GM12878 (cell line): Measurements from ENCODE around the gene LIN7C.

Experiments used
- ATF7 ChIP-seq: fragments of 450-650 bp; IDR thresholded peaks from 2 replicates; pipeline ENCODE4 v1.6.1; 2016; ENCODE audit warnings: low read depth, mild to moderate bottlenecking
- CBX3 ChIP-seq: fragments of 200-600 bp; sonication (generic); IDR thresholded peaks from 2 replicates; pipeline ENCODE4 v1.6.1; 2016; ENCODE audit warnings: low read depth, borderline replicate concordance
- EZH2 ChIP-seq: IDR thresholded peaks from 2 replicates; pipeline ENCODE4 v1.6.1; 2012; ENCODE audit warnings: low read depth, mild to moderate bottlenecking, control low read depth, inconsistent platforms, low read length, borderline replicate concordance; ENCODE audit not compliant: control insufficient read depth
- PAX8 ChIP-seq: fragments of 450-650 bp; IDR thresholded peaks from 2 replicates; pipeline ENCODE4 v1.6.1; 2017; ENCODE audit warnings: mild to moderate bottlenecking, moderate library complexity
- USF1 ChIP-seq: IDR thresholded peaks from 2 replicates; pipeline ENCODE4 v1.6.1; 2011; ENCODE audit warnings: borderline replicate concordance, low read depth, mild to moderate bottlenecking, moderate library complexity, mixed read lengths, low read length; ENCODE audit not compliant: insufficient read depth; ENCODE audit errors: extremely low read length
- ZNF274 ChIP-seq: IDR thresholded peaks from one replicate; pipeline ENCODE4 v1.8.0; 2011; ENCODE audit not compliant: insufficient read length, insufficient read depth

DNA sequence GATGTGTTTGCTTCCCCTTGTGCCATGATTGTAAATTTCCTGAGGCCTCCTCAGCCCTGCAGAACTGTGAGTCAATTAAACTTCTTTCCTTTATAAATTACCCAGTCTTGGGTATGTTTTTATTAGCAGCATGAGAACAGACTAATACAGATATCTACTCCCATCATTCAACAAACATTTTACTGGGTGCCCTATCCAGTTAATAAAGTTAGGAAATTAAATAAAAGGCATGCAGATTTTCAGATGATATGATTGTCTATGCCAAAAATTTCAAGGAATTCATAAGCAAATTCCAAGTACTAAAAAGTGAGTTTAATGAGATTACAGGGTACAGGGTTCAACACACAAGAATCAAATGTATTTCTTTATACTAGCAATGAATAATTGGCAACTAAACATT lies 33.5 kb upstream of the LIN7C start:
- no peak for TF ChIP-seq EZH2
- TF ChIP-seq ATF7, result no peak
- TF ChIP-seq CBX3, result no peak
- no peak for TF ChIP-seq ZNF274
- no peak for TF ChIP-seq PAX8
- no peak for TF ChIP-seq USF1
